GF-D8 (cell line): ENCODE results near the gene SEL1L3.

ENCODE experiments used
- DNase-seq: peaks from one replicate; lab custom pipeline; 2025; lab: John Stamatoyannopoulos, UW

The SEL1L3 gene

GRCh38 chr4:25817059-25817681, 45.6 kb downstream of the SEL1L3 start:
- no peak for DNase-seq

DNA sequence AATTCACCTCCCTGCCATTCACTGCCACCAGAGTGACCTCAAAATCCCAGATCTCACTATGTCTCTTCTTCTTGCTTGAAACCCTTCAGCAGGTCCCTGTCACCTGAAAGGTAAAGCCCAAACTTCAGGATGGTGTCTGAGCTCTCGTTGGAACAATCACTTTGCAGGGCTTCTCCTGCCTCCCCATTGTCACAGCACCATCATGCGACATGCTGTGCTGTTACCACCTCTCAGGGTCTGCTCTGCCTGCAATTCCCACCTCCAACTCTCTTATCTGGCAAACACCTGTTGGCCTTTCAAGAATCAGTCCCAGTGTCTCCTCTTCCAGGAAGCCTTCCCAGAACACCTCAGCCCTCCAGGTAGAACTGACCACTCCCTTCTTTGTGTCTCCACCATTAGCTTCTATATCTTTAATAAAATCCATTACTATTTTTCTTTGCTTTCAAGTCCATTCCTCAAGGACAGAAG, 46.2 kb downstream of the SEL1L3 start:
- DNase-seq = no peak

- DNase-seq = no peak
Observed at GRCh38 chr4:25815586-25815985, 47.2 kb downstream of the SEL1L3 start.

DNA sequence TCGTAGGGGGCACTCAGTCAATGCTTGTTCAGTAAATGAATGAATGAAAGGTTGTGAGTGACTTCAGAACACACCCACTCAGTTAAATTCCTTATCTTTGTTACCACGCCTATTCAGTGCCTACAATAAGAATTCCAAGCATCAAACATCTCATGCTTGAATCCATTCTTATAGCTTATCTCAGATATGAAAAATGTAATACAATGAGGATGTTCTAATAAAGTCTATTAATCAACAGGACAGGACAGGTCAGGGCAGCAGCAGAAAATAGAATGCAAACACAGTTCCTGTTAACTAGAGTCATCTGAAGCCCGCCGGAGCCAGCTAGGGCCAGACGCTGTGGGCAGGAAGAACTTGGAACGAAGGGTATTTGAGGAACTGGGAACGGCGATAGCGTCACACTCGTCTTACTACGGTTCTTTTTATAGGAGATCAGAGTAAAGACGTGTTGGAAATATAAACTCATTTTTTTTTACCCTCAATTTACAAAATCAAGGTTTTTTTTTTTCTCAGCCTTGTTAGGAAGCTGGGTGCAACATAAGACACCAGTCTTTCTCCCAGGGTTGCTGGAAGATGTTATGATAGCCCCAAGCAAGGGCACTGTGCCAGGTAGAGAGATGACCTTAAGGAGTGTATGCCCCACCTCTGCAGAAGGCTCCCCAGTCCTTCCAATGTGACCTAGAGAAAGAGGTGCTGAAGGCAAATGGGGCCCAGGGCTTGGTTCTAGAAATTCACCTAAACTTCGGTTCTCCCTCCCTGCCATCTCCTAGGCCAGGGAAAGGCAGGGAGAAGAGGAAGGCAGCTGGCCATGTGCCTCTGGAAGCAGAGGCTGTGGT, 48.3 kb downstream of the SEL1L3 start:
- no peak for DNase-seq

- DNase-seq = no peak
Observed at GRCh38 chr4:25813448-25814106, 49.2 kb downstream of the SEL1L3 start.

GRCh38 chr4:25811841-25812240, 50.9 kb downstream of the SEL1L3 start:
- DNase-seq = no peak

DNA sequence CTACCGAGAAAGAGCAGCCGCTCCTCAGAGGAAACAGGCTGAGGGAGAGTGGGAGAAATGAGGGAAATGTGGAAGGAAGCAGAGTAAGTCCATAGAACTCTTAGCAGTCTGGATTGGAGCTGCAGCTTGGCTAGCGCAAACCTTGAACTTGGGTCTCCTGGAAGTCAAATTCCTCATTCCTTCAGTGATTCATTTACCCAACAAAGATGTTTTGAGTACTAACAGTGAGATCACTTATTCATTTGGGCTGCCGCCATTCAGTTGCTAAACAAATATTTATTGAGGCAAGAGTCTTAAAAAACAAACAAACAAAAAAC, 51.5 kb downstream of the SEL1L3 start:
- DNase-seq = no peak

- no peak for DNase-seq
Observed at GRCh38 chr4:25810461-25811373, 52.1 kb downstream of the SEL1L3 start.

GRCh38 chr4:25809996-25810395, 52.8 kb downstream of the SEL1L3 start:
- DNase-seq = no peak

GRCh38 chr4:25807102-25807728, 55.6 kb downstream of the SEL1L3 start:
- DNase-seq = no peak

GRCh38 chr4:25805255-25805860, 57.4 kb downstream of the SEL1L3 start:
- no peak for DNase-seq

- DNase-seq = no peak
Observed at GRCh38 chr4:25803720-25804225, 59.0 kb downstream of the SEL1L3 start.

DNA sequence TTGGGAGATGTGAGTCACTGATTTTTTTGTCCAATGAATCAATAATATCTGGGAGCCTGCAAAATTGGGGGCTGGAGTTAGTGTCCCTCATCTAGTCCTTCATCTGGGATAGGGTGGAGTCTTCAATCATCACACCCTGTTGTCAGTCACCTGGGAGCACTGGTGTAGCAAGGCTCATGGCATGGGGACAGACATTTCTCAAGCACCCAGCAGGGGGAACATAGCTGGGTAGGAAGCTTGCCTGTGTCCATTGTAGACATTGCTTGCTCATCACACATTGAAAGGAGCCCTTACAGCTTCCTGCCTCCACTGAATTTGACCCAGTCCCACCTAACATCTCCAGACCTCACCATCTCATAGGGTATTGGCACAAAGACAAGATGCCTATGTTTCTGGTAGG, 61.2 kb downstream of the SEL1L3 start:
- DNase-seq = no peak

DNA sequence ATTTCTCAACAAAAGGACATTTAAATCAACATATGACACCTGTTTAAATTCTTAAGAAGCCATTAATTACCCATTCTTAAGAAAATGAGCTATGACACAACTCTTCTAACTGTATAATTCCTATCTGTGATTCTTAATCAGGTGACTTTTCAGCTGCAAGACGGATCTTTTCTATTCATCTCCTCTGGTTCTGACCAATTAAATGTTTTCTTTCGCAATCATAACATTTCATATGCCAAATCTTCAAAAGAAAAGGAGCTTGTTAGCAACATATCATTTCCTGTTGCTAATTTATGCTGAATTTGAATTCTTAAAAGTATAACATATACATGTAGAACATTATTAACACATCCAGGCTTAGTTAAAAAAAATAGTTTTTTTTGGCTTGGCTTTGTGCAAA, 62.5 kb downstream of the SEL1L3 start:
- DNase-seq = no peak

DNA sequence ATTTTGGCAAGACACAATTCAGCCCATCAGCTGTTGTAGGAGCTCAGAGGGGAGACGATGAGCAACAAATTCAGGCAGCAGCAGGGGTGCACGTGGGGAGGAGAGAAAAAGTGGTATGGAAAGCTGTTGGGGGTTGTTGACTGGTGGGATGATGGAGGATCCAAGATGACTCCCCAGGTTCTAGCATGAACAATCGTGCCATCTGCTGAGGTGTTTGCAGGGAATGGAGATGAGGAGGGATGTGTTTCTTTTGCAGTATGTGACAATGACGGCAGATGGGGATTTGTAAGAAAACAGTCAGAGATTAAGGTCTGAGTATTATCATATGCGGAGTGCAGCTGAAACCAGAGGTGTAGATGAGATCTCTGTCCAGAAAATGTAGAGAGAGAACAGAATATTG, 63.3 kb downstream of the SEL1L3 start:
- DNase-seq = no peak

DNA sequence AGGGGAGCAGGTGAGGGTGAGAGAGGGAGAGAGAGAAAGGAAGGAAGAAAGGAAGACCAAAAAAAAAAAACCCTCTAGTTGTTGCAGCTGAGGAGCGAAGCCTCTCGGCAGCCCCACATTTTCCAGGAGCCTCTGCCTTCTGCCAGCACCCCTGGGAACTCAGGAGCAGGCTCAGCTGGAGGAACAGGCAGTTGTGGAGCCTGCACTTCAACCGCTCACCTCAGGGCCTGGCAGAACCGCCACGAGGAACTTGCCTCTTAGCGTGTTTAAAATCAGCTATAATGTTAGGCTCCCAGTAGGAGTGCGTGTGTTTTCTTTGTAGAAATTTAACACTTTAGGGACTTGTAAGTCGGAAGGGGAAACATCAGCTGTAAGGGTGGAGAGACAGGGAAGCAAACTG, 65.7 kb downstream of the SEL1L3 start:
- DNase-seq = no peak

DNA sequence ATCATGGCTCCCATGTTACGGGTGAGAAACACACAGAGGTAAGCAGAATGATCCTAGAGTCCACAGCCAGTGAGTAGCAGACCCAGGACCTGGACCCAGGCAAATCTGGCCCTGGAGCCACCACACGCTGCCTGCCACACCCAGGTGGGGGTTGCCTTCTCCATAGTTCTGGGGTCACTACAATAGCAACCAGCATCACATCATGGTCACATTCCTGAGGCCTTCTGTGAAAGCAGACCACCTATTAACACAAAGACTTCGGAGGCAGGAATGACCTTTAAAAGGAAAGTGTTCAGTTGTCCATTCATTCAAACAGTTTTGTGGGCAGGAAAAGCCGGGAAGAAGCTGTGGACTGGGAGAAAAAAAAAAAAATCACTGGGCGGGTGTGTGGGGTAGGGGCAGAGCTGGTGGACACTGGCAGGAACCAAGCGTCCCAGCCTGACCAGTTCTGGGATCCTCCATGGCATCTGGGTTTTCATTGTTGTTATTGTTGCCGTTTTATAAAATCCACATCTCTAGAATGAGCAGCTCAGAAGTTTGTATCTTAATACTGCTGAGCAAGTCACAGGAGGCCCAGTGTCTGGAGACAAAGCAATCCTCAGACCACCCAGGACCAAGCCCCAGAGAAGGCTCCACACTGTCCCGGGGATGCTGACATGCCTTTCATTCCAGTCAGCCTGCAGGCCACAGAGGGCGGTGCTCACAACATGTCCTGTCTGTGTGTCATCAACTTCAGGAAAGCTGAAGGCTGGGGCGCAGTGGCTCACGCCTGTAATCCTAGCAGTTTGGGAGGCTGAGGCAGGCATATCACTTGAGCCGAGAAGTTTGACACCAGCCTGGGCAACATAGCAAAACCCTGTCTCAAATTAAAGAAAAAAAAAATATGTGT, 67.0 kb downstream of the SEL1L3 start:
- DNase-seq = no peak

DNA sequence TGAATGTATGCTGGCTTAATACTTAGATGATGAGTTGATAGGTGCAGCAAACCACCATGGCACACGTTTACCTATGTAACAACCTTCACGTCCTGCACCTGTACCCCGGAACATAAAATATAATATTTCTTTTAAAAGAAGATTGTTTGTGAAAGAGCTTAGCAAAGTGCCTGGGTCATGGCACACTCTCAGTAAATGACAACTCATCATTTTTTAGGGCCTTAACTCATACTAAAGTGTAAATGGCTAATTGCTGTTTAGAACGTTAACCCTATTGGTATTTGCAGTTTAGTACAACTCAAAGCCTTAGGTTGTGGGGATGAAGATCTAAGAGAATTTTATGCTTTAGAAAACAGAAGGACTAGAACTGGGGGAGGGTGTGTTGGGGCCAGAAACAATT, 67.7 kb downstream of the SEL1L3 start:
- DNase-seq = no peak

GRCh38 chr4:25792876-25793275, 69.9 kb downstream of the SEL1L3 start:
- no peak for DNase-seq

- no peak for DNase-seq
Observed at GRCh38 chr4:25792200-25792791, 70.5 kb downstream of the SEL1L3 start.
